ENCODE results near the gene ZNF655.
A peak's percentile ranks its signal among the peaks of the same experiment; 100 is the strongest.

ZNF655 gene

GRCh38 chr7:99596408-99596955 is 38.0 kb downstream of the ZNF655 start:
- TF ChIP-seq ZFX (IDR thresholded peaks at IDR 0.05; ENCODE audit: borderline replicate concordance) (no peak), CTCF (IDR thresholded peaks at IDR 0.05) (no peak)
- H3K27ac ChIP-seq: no peak overlapping the region

GRCh38 chr7:99597762-99598501 is 39.5 kb downstream of the ZNF655 start, which contains the start of gene TMEM225B:
Gene TMEM225B, plus strand, starts transcription at chr7:99598267. Its CDS starts 6,122 bp downstream, at chr7:99604389.
- no peak within 1 kb of the TSS for H3K27ac ChIP-seq
- TF ChIP-seq ZFX (IDR thresholded peaks at IDR 0.05; ENCODE audit: borderline replicate concordance): no peak
- no peak for TF ChIP-seq CTCF (IDR thresholded peaks at IDR 0.05)

GRCh38 chr7:99599836-99600235 is 41.4 kb downstream of the ZNF655 start:
- no peak overlapping the region for H3K27ac ChIP-seq
- TF ChIP-seq CTCF (IDR thresholded peaks at IDR 0.05): no peak
- TF ChIP-seq ZFX (IDR thresholded peaks at IDR 0.05; ENCODE audit: borderline replicate concordance): no peak

- H3K27ac ChIP-seq: no peak overlapping the region
- TF ChIP-seq ZFX (IDR thresholded peaks at IDR 0.05; ENCODE audit: borderline replicate concordance) (no peak), CTCF (IDR thresholded peaks at IDR 0.05) (peak; percentile 21)
These were observed 43.3 kb downstream of the ZNF655 start for GRCh38 chr7:99601656-99602310.

GRCh38 chr7:99605527-99605926 is 47.1 kb downstream of the ZNF655 start:
- TF ChIP-seq ZFX (IDR thresholded peaks at IDR 0.05; ENCODE audit: borderline replicate concordance) (no peak), CTCF (IDR thresholded peaks at IDR 0.05) (no peak)
- no peak overlapping the region for H3K27ac ChIP-seq

GRCh38 chr7:99606531-99606930 is 48.1 kb downstream of the ZNF655 start:
- H3K27ac ChIP-seq: no peak overlapping the region
- TF ChIP-seq ZFX (IDR thresholded peaks at IDR 0.05; ENCODE audit: borderline replicate concordance) (no peak), CTCF (IDR thresholded peaks at IDR 0.05) (no peak)

- no peak overlapping the region for H3K27ac ChIP-seq
- TF ChIP-seq ZFX (IDR thresholded peaks at IDR 0.05; ENCODE audit: borderline replicate concordance) (no peak), CTCF (IDR thresholded peaks at IDR 0.05) (no peak)
These were observed 49.1 kb downstream of the ZNF655 start for GRCh38 chr7:99607548-99607947.

Measured in 22Rv1 (cell line).